Astrocyte (in vitro differentiated cells and primary cell): ENCODE data around the gene B4GALT5.

Experiments used
- CTCF ChIP-seq: IDR thresholded peaks from 2 replicates; pipeline ENCODE4 v1.5.1; 2011; ENCODE audit warnings: low read depth, mild to moderate bottlenecking, inconsistent platforms, low read length, moderate library complexity; ENCODE audit not compliant: insufficient read depth
- EZH2 ChIP-seq: IDR thresholded peaks from 2 replicates; pipeline ENCODE4 v1.6.1; 2012; ENCODE audit warnings: mild to moderate bottlenecking, low read length, inconsistent platforms; ENCODE audit not compliant: insufficient read depth

DNA sequence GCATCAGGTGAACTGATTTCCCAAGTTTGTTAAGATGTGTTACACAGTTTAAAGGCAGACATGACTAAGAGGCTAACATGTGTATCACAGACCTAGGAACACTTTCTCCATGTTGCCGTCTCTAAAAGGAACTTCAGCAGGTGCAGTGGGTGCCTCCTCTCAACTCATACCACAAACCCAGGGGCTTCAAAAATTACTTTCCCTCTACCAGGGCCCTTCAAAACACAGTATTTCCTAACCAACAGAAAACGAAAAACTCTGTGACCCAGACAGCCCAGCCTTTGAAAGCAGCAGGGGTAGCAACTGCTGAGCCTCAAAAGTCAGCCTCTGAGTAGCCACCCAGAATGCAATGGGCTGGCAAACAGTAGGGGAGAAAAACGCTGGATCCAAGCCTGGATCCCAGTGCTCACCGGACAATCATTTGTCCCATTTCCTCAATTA lies 28.5 kb downstream of the B4GALT5 start:
- TF ChIP-seq CTCF: no peak
- no peak for TF ChIP-seq EZH2
